Cardiac fibroblast (primary cell): Measurements from ENCODE around the gene C20orf141.
A peak's percentile ranks its signal among the peaks of the same experiment; 100 is the strongest.
"Not testable (repeated sequence)": the region's sequence is repeated elsewhere in the genome, so short reads cannot be mapped to it uniquely, and the experiment has no call there.

Source experiments
- DNase-seq, 2 donors: peaks; one replicate each; pipeline versions ENCODE4 v3.0.0 to v3.0.0-alpha.2; 2010; ENCODE audit warnings: low read depth in 2 of 2
- H3K4me3 ChIP-seq, 2 donors: replicated peaks in 1 of 2; 1 replicate in 1 of 2; 2 replicates in 1 of 2; pipeline ENCODE4 v1.5.1; 2011; ENCODE audit warnings: low read depth in 2 of 2, low read length in 2 of 2, mild to moderate bottlenecking in 2 of 2, moderate library complexity in 1 of 2
- TF ChIP-seq, protein P1 (sequence below): IDR thresholded peaks from one replicate; pipeline ENCODE4 v1.5.1; 2011; ENCODE audit warnings: low read depth, mild to moderate bottlenecking, low read length, inconsistent platforms

Gene C20orf141

GRCh38 chr20:2814587-2815051 is at the start of gene C20orf141:
C20orf141 (plus strand) TSS chr20:2814987; CDS start chr20:2815185, 198 bp downstream.
- H3K4me3 ChIP-seq = no peak within 1 kb of the TSS
- TF ChIP-seq, protein P1, sequence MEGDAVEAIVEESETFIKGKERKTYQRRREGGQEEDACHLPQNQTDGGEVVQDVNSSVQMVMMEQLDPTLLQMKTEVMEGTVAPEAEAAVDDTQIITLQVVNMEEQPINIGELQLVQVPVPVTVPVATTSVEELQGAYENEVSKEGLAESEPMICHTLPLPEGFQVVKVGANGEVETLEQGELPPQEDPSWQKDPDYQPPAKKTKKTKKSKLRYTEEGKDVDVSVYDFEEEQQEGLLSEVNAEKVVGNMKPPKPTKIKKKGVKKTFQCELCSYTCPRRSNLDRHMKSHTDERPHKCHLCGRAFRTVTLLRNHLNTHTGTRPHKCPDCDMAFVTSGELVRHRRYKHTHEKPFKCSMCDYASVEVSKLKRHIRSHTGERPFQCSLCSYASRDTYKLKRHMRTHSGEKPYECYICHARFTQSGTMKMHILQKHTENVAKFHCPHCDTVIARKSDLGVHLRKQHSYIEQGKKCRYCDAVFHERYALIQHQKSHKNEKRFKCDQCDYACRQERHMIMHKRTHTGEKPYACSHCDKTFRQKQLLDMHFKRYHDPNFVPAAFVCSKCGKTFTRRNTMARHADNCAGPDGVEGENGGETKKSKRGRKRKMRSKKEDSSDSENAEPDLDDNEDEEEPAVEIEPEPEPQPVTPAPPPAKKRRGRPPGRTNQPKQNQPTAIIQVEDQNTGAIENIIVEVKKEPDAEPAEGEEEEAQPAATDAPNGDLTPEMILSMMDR = no peak
- peak; percentile 98 to 100 for DNase-seq

DNA sequence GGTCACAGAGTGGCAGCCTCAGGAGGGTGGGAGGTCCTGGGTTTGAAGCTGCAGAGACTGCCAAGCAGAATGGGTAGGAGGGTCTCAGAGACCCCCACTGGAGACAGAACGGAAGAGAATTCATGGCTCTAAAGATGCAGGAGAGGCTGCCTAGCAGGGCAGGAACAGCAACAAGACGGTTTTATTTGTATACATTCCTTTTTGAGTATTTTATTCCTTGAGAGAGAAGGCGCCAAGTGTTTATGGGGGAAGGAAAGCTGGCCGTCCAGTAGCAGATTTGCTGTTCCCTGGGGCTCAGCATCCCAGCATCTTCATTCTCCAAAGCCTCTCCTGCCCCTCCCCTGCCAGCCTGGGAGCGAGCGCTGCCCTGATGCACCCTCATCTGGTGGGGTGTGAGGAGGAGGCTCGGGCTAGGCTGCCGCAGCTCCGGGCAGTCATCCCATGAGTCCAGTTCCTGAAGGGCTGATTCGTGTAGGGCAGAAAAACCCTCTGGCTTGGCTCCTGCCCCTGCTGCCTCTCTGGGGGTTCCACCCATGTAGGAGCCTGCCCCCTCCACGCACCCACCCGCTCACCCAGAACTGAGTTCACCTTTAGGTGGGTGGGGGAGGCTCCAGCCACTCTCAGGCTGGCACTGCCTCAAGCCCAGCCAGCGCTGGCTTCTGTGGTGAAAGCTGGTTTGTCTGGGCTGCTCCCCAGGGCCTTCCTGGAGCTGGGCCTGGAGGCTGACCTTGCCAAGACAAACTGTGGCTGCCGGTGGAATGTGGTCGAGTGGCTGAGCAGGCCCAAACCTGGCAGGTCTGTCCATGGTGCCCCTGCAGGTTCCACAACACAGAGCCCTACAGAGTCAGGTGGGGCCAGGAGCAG is 46.8 kb upstream of the C20orf141 start:
- DNase-seq = peak; percentile 46 to 67
- TF ChIP-seq, protein P1 = no peak

DNA sequence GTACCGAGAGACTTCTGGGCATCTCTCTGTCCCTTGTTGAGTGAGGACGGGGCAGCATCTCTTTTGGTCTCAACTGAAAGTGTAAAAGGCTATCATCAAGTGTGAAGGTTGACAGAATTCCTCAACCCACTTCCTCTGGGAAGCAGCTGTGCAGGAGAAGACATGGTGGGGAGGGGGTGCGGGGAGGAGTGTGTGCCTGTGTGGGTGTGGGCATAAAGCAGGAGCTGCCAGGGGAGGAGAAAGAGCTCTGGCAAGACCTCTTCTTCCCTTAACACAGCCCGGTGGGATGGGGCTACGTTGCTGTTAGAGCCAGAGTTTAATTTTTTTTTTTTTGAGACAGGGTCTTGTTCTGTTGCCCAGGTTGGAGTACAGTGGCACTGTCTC is 46.2 kb upstream of the C20orf141 start:
- DNase-seq = peak in 1 of 2 donors; percentile 24
- TF ChIP-seq, protein P1 = no peak
- no peak overlapping the region for H3K4me3 ChIP-seq

More for the DNA sequence above, 46.8 kb upstream of the C20orf141 start:
- no peak overlapping the region for H3K4me3 ChIP-seq

DNA sequence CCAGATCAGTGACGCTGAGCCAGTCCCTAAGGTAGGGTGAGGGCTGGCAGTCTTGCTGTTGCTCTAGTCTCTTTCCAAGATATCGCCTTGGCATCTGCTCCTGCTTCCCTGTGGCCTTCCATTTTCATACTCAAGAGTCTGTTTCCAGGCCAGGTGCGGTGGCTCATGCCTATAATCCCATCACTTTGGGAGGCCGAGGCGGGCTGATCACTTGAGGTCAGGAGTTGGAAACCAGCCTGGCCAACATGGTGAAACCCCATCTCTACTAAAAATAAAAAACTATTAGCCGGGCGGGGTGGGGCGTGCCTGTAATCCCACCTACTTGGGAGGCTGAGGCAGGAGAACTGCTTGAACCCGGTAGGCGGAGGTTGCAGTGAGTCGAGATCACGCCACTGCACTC is 44.7 kb upstream of the C20orf141 start:
- H3K4me3 ChIP-seq, DNase-seq: not testable (repeated sequence)

DNA sequence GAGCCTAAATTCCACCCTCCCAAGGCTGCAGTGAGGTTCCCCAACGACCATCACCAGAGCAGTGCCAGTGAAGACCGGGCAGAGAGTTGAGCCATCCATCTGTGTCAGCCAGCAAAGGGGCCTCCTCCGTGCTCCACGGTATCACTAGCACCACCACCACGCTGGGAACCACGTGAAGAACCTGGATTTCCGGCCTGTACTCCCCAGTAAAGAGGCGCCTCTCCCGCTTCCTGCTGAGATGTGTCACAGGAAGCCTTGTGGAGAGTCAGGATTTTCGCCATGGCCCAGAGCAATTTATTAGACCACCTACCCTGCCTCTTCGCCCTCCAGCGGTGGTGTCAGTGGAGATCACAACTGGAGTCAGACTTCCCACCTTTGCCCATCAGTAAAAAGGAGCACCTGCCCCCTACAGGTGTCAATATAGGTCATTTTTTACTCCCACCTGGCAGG is 43.1 kb upstream of the C20orf141 start:
- DNase-seq = peak; percentile 28 to 36
- TF ChIP-seq, protein P1 = no peak
- no peak overlapping the region for H3K4me3 ChIP-seq

- H3K4me3 ChIP-seq = no peak overlapping the region
- no peak for DNase-seq
- TF ChIP-seq, protein P1 = no peak
Observed at GRCh38 chr20:2773812-2774211, 41.0 kb upstream of the C20orf141 start.

- TF ChIP-seq, protein P1 = no peak
- H3K4me3 ChIP-seq = no peak overlapping the region
- no peak for DNase-seq
Observed at GRCh38 chr20:2775139-2775538, 39.6 kb upstream of the C20orf141 start.
